HEK293 (cell line): ENCODE data around the gene PIGN.

Experiments used
- CTCF ChIA-PET: fragments of 350-600 bp; formaldehyde crosslinking; extraction: SDS; loops from one replicate; lab custom pipeline; 2021; ENCODE audit warnings: antibody characterized with exemption; lab: Yijun Ruan, JAX
- POLR2A ChIA-PET: fragments of 300-600 bp; formaldehyde crosslinking; extraction: SDS; loops from one replicate; lab custom pipeline; 2020; ENCODE audit warnings: antibody characterized with exemption, inconsistent platforms; lab: Yijun Ruan, JAX
- H3K27ac ChIP-seq: fragments of 200-500 bp; sonication (Bioruptor generic); 2 replicates; pipeline ENCODE4 v1.5.1; 2014; ENCODE audit warnings: low read depth, low read length, control low read depth, inconsistent platforms; ENCODE audit errors: extremely low read depth
- H3K36me3 ChIP-seq, 2 experiments: fragments of 200-500 bp in 1 of 2; sonication (Bioruptor generic) in 1 of 2; 1 replicate in 1 of 2; 2 replicates in 1 of 2; pipeline ENCODE4 v1.5.1; 2014 to 2017; ENCODE audit warnings: inconsistent platforms in 2 of 2, low read length in 2 of 2; ENCODE audit not compliant: control insufficient read depth in 2 of 2, insufficient read depth in 1 of 2
- H3K4me1 ChIP-seq: fragments of 200-500 bp; sonication (Bioruptor generic); 2 replicates; pipeline ENCODE4 v1.5.1; 2014; ENCODE audit warnings: mild to moderate bottlenecking, low read length, inconsistent platforms; ENCODE audit not compliant: control insufficient read depth, insufficient read depth
- H3K4me3 ChIP-seq: 2 replicates; pipeline ENCODE4 v1.5.1; 2011; ENCODE audit warnings: low read depth, mild to moderate bottlenecking, control low read depth, low read length, moderate library complexity
- H3K9me3 ChIP-seq: fragments of 200-500 bp; sonication (Bioruptor generic); 2 replicates; pipeline ENCODE4 v1.5.1; 2014; ENCODE audit warnings: low read depth, low read length, inconsistent platforms; ENCODE audit not compliant: control insufficient read depth, insufficient read depth
- FEZF1 ChIP-seq: fragments of 450-650 bp; formaldehyde crosslinking; IDR thresholded peaks from 2 replicates; pipeline ENCODE4 v1.5.1; 2016; ENCODE audit warnings: missing biosample characterization, missing genetic modification characterization
- KLF1 ChIP-seq: fragments of 450-650 bp; formaldehyde crosslinking; IDR thresholded peaks from 2 replicates; pipeline ENCODE4 v1.5.1; 2016; ENCODE audit warnings: missing biosample characterization, missing genetic modification characterization
- KLF10 ChIP-seq: fragments of 450-650 bp; IDR thresholded peaks from 2 replicates; pipeline ENCODE4 v1.5.1; 2018; ENCODE audit warnings: missing biosample characterization, mild to moderate bottlenecking, missing genetic modification characterization
- SP2 ChIP-seq: fragments of 450-650 bp; formaldehyde crosslinking; IDR thresholded peaks from 2 replicates; pipeline ENCODE4 v1.5.1; 2016; ENCODE audit warnings: missing biosample characterization, missing genetic modification characterization
- YY2 ChIP-seq: fragments of 450-650 bp; formaldehyde crosslinking; IDR thresholded peaks from 2 replicates; pipeline ENCODE4 v1.5.1; 2016; ENCODE audit warnings: missing biosample characterization, missing genetic modification characterization
- ZBTB20 ChIP-seq: fragments of 450-650 bp; formaldehyde crosslinking; IDR thresholded peaks from 2 replicates; pipeline ENCODE4 v1.5.1; 2016; ENCODE audit warnings: missing biosample characterization, missing genetic modification characterization
- ZEB2 ChIP-seq: fragments of 450-650 bp; formaldehyde crosslinking; IDR thresholded peaks from 2 replicates; pipeline ENCODE4 v1.5.1; 2016; ENCODE audit warnings: missing biosample characterization, missing genetic modification characterization
- ZFP3 ChIP-seq: fragments of 450-650 bp; formaldehyde crosslinking; IDR thresholded peaks from 2 replicates; pipeline ENCODE4 v1.5.1; 2016; ENCODE audit warnings: low read depth, missing biosample characterization, missing genetic modification characterization
- ZNF114 ChIP-seq: fragments of 450-650 bp; formaldehyde crosslinking; IDR thresholded peaks from 2 replicates; pipeline ENCODE4 v1.5.0; 2017; ENCODE audit warnings: missing biosample characterization, missing genetic modification characterization
- ZNF404 ChIP-seq: fragments of 450-650 bp; formaldehyde crosslinking; IDR thresholded peaks from 2 replicates; pipeline ENCODE4 v1.5.1; 2017; ENCODE audit warnings: missing biosample characterization, missing genetic modification characterization
- ZNF530 ChIP-seq: fragments of 450-650 bp; formaldehyde crosslinking; IDR thresholded peaks from 2 replicates; pipeline ENCODE4 v1.5.1; 2016; ENCODE audit warnings: low read depth, missing biosample characterization, missing genetic modification characterization
- ZNF626 ChIP-seq: fragments of 450-650 bp; sonication (Bioruptor Pico); formaldehyde crosslinking; IDR thresholded peaks from 2 replicates; pipeline ENCODE4 v1.5.1; 2018; ENCODE audit warnings: missing biosample characterization, missing genetic modification characterization, inconsistent platforms
- TF ChIP-seq, protein P1 (sequence below): fragments of 450-650 bp; formaldehyde crosslinking; IDR thresholded peaks from 2 replicates; pipeline ENCODE4 v1.5.1; 2016; ENCODE audit warnings: missing biosample characterization, missing genetic modification characterization, low read depth
- TF ChIP-seq, protein P2 (sequence below): fragments of 450-650 bp; formaldehyde crosslinking; IDR thresholded peaks from 2 replicates; pipeline ENCODE4 v1.5.1; 2016; ENCODE audit warnings: missing biosample characterization, missing genetic modification characterization
- TF ChIP-seq, protein P3 (sequence below): fragments of 450-650 bp; formaldehyde crosslinking; IDR thresholded peaks from 2 replicates; pipeline ENCODE4 v1.5.1; 2017; ENCODE audit warnings: missing biosample characterization, missing genetic modification characterization
- TF ChIP-seq, protein P4 (sequence below): fragments of 450-650 bp; formaldehyde crosslinking; IDR thresholded peaks from 2 replicates; pipeline ENCODE4 v1.5.1; 2016; ENCODE audit warnings: missing biosample characterization, missing genetic modification characterization
- TF ChIP-seq, protein P5 (sequence below): fragments of 450-650 bp; formaldehyde crosslinking; conservative IDR thresholded peaks from 2 replicates; pipeline ENCODE4 v1.5.1; 2016; ENCODE audit warnings: low read depth, missing biosample characterization, missing genetic modification characterization

The PIGN gene

DNA sequence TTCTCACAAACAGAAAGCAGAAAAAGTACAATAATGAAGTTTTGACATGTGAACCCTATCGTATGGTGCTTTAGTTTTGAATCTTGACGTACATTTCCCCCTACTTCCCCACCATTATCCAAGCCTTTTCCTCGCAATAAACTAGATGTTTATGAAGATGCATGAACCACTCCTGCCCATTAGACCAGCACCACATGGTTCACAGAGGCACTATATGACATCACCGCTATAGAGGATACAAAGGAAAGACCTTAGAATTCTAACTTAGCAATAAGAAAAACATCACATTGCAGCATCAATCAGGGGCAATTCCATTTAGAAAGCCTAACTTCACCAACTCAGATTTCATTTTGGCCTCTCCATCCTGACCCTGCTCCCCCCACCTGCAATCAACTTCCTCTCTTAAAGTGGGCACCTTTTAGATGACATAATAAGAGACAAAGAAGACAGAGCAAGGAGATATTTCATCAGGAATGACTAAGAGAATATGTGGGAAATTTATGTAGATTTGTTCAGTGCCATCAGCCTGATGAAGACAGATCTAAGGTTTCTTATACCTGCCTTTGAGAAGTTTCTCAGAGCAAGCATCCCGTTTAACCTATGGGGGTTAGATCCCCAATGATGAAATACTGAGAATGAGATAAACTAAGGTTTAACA lies 124.9 kb downstream of the PIGN start:
- H3K36me3 ChIP-seq: no peaks in the 10 kb centered on the region; a peak in 2 of 3 replicates
- ChIA-PET POLR2A (no interaction called here), CTCF (no interaction called here)
- no peak overlapping the region for H3K4me3 ChIP-seq
- no peak overlapping the region for H3K27ac ChIP-seq
- no peaks in the 10 kb centered on the region for H3K4me1 ChIP-seq
- no peaks in the 10 kb centered on the region for H3K9me3 ChIP-seq
- TF ChIP-seq KLF1 (tag by site-specific recombination): no peak
- no peak for TF ChIP-seq ZNF114 (tag by site-specific recombination)
- no peak for TF ChIP-seq ZBTB20 (tag by site-specific recombination)
- TF ChIP-seq, protein P1, sequence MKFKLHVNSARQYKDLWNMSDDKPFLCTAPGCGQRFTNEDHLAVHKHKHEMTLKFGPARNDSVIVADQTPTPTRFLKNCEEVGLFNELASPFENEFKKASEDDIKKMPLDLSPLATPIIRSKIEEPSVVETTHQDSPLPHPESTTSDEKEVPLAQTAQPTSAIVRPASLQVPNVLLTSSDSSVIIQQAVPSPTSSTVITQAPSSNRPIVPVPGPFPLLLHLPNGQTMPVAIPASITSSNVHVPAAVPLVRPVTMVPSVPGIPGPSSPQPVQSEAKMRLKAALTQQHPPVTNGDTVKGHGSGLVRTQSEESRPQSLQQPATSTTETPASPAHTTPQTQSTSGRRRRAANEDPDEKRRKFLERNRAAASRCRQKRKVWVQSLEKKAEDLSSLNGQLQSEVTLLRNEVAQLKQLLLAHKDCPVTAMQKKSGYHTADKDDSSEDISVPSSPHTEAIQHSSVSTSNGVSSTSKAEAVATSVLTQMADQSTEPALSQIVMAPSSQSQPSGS (tag by site-specific recombination): 0 out of 2 replicates have a peak, but pooled peaks have one; percentile 23
- no peak for TF ChIP-seq ZNF626
- TF ChIP-seq, all 188 proteins: peak for 1

DNA sequence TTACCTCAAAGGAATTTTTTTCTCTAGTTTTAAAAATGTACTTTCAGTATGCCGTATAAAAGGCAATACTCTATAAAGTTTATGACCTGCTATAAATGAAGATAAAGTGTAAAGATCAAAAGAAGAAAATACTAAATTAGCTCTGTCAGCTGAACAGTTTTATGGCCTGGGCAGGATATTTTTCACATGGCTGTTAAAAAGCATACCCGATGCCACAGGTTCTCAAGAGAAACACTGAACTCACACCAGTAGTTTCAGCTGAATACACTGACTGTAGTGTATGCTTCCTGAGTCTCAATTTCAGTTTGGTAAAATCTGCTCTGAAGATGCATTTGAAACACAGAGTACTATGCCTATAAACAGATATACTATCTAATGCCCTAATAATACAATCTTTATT lies 126.0 kb downstream of the PIGN start:
- ChIA-PET CTCF (interaction anchor here (0.7 kb wide), 1 partner anchor 1133 kb away, joined by 3 read pairs; no protein-coding TSS in a partner anchor), POLR2A (no interaction called here)
- H3K27ac ChIP-seq: no peak overlapping the region
- no peaks in the 10 kb centered on the region for H3K9me3 ChIP-seq
- H3K36me3 ChIP-seq: no peaks in the 10 kb centered on the region; a peak in 2 of 3 replicates
- H3K4me1 ChIP-seq: no peaks in the 10 kb centered on the region
- TF ChIP-seq FEZF1 (tag by site-specific recombination): peak; percentile 10; the same call in 1 of the 2 replicates
- TF ChIP-seq, protein P2, sequence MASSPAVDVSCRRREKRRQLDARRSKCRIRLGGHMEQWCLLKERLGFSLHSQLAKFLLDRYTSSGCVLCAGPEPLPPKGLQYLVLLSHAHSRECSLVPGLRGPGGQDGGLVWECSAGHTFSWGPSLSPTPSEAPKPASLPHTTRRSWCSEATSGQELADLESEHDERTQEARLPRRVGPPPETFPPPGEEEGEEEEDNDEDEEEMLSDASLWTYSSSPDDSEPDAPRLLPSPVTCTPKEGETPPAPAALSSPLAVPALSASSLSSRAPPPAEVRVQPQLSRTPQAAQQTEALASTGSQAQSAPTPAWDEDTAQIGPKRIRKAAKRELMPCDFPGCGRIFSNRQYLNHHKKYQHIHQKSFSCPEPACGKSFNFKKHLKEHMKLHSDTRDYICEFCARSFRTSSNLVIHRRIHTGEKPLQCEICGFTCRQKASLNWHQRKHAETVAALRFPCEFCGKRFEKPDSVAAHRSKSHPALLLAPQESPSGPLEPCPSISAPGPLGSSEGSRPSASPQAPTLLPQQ (tag by site-specific recombination): no peak
- TF ChIP-seq, protein P3, sequence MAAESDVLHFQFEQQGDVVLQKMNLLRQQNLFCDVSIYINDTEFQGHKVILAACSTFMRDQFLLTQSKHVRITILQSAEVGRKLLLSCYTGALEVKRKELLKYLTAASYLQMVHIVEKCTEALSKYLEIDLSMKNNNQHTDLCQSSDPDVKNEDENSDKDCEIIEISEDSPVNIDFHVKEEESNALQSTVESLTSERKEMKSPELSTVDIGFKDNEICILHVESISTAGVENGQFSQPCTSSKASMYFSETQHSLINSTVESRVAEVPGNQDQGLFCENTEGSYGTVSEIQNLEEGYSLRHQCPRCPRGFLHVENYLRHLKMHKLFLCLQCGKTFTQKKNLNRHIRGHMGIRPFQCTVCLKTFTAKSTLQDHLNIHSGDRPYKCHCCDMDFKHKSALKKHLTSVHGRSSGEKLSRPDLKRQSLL (tag by site-specific recombination): no peak
- TF ChIP-seq, all 188 proteins: peak for 1
- H3K4me3 ChIP-seq: no peak overlapping the region

DNA sequence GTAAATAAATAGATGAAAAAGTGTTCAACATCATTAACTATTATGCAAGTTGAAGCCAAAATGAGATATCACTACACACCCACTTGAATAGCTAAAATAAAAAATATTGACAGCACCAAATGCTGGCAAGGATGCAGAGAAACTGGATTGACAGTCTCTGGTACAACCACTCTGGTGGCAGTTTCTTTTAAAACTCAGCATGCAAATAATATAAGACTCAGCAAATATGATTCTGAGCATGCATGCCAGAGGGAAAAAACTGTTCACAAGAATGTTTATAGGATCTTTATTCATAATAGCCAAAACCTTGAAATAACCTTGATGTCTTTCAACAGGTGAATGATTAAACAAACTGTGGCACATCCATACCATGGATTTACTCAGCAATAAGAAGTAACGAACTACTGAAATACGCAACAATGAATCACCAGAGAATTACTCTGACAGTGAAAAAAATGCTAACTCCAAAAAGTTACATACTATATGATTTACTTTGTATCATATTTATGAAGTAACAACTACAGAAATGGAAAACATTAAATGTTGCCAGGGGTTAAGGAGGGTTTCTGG lies 131.8 kb downstream of the PIGN start:
- CTCF ChIA-PET: interaction anchor here (0.6 to 0.8 kb wide), 2 partner anchors 10 to 12 kb away, joined by 3 read pairs; no protein-coding TSS in a partner anchor
- no peaks in the 10 kb centered on the region for H3K9me3 ChIP-seq
- no peaks in the 10 kb centered on the region; a peak in 2 of 3 replicates for H3K36me3 ChIP-seq
- no peak overlapping the region for H3K27ac ChIP-seq
- H3K4me3 ChIP-seq: no peak overlapping the region
- no peaks in the 10 kb centered on the region for H3K4me1 ChIP-seq
- POLR2A ChIA-PET: interaction anchor here (1.1 kb wide), 1 partner anchor 48 kb away, joined by 10 read pairs; no protein-coding TSS in a partner anchor
- no peak for TF ChIP-seq SP2 (tag by site-specific recombination)
- TF ChIP-seq, protein P4, sequence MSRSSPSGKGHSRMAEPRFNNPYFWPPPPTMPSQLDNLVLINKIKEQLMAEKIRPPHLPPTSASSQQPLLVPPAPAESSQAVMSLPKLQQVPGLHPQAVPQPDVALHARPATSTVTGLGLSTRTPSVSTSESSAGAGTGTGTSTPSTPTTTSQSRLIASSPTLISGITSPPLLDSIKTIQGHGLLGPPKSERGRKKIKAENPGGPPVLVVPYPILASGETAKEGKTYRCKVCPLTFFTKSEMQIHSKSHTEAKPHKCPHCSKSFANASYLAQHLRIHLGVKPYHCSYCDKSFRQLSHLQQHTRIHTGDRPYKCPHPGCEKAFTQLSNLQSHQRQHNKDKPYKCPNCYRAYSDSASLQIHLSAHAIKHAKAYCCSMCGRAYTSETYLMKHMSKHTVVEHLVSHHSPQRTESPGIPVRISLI (tag by site-specific recombination): no peak
- no peak for TF ChIP-seq ZEB2 (tag by site-specific recombination)
- no peak for TF ChIP-seq KLF10 (tag by site-specific recombination)
- no peak for TF ChIP-seq ZNF530 (tag by site-specific recombination)
- TF ChIP-seq ZFP3 (tag by site-specific recombination): no peak
- TF ChIP-seq, protein P2 (tag by site-specific recombination): no peak
- TF ChIP-seq, protein P5, sequence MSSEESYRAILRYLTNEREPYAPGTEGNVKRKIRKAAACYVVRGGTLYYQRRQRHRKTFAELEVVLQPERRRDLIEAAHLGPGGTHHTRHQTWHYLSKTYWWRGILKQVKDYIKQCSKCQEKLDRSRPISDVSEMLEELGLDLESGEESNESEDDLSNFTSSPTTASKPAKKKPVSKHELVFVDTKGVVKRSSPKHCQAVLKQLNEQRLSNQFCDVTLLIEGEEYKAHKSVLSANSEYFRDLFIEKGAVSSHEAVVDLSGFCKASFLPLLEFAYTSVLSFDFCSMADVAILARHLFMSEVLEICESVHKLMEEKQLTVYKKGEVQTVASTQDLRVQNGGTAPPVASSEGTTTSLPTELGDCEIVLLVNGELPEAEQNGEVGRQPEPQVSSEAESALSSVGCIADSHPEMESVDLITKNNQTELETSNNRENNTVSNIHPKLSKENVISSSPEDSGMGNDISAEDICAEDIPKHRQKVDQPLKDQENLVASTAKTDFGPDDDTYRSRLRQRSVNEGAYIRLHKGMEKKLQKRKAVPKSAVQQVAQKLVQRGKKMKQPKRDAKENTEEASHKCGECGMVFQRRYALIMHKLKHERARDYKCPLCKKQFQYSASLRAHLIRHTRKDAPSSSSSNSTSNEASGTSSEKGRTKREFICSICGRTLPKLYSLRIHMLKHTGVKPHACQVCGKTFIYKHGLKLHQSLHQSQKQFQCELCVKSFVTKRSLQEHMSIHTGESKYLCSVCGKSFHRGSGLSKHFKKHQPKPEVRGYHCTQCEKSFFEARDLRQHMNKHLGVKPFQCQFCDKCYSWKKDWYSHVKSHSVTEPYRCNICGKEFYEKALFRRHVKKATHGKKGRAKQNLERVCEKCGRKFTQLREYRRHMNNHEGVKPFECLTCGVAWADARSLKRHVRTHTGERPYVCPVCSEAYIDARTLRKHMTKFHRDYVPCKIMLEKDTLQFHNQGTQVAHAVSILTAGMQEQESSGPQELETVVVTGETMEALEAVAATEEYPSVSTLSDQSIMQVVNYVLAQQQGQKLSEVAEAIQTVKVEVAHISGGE (tag by site-specific recombination): no peak
- no peak for TF ChIP-seq YY2
- no peak for TF ChIP-seq ZNF404 (tag by site-specific recombination)
